HG03039 (cell line): ENCODE results near the gene TPCN2.

ENCODE experiments used
- ATAC-seq: cut with Tn5 transposase; IDR thresholded peaks from one replicate; pipeline ENCODE4 v1.9.1; 2021; ENCODE audit warnings: mild to moderate bottlenecking, moderate library complexity; ENCODE audit not compliant: unreplicated experiment

Gene TPCN2

DNA sequence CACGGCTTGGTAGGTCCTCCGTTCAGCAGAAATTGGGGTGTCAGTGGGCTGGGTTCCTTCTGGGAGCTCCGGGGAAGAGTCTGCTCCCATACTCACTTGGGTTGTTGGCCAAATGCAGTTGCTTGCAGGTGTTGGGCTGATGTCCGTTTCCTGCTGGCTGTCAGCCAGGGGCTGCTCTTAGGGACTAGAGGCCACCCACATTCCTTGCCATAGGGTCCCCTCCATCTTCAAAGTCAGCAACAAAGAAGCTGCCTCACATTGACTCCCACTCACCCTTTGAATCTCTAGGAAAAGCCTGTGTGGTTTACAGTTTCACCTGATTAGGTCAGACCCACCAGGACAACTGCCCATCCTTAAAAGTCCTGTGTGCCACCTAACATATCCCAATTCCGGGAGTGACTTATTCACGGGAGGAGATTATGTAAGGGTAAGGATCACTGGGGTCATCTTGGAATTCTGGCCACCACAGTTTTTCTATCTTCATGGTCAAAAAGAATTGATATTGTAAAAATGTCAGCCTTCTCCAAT is 43.0 kb downstream of the TPCN2 start:
- ATAC-seq: no peak

DNA sequence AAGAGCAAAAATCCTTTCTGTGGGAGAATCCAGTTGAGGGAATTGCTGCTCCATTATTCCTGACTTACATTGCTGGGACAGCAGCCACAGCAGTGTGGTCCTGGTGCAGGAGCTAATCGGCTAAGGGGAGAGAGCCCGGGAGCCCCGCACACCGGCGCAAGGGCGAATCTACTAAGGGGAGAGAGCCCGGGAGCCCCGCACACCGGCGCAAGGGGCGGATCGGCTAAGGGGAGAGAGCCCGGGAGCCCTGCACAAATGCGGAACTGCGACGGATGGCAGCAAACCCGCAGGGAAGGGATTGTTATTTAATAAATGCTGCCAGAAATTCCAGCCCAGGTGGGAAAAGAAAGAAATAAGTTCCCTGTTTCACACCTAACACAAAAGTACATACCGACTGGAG is 43.5 kb downstream of the TPCN2 start:
- ATAC-seq: no peak

DNA sequence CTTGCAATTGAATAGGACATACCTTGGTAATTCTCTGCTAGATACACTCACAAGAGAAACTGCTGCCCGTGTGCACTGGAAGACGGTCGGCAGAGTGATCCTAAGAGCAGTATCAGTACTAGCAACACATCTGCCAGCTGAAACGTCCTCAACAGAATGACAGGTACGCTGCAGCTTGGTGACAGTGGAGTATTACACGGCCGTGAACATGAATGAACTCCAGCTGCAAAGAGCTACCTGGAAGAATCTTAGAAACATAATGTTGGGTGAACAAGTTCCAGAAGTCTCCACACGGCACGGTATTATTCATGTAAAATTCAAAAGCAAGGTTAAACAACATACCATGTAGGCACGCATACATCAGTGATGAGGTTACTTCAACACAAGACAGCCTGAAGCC is 44.4 kb downstream of the TPCN2 start:
- no peak for ATAC-seq

DNA sequence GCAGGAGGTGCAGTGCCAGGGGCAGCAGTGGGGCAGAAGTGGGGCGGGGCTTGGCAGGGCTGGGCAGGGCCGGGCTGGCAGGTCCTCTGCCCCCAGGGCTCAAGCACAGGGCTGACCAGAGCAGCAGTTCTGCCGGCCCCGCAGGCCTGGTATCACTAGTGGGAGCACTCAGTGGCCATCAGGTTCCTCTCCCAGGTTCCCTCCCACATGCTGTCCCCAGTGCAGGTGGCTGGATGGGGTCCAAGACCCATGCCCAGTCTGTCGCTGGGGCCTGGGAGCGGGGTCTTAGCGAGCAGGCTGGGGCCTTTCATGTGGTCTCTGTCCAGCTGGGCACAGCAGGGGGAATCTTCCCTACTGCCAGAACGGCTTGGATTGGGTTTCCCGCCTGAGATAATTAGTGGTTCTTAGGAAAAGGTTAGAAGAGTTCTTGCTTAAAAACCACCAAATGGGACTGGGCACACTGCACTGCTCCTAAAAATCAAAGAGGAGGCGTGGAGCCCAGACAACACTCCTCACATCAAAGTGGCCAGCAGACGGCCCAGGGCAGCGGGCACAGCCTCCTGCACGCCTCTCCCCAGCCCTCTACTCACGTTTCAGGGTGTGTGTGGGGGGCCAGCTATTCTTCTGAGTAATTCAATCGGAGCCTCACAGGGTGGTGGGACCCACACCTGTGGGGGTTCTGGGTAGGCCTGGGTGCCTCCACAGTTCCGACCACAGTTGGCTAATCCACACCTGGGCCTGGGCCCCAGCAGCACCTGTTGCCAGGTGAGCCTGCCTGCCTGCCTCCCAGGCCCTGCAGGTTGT is 45.6 kb downstream of the TPCN2 start:
- no peak for ATAC-seq

DNA sequence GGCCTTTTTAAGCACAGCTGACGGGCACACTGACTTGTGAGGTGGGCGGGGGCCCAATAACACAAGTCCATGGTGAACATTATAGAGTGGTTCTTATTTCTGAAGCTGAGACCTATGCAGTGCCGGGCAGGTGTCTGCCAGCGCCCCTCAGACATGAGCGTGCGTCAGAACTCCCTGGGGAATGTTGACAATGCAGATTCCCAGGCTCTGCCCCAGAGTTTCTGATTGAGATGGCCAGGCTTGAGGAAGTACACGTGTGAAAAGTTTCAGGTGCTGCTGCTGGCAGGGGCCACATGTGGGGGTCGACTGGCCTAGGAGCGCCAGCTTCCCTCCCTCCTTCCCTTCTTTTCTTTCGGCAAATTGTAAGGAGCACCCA is 46.2 kb downstream of the TPCN2 start:
- no peak for ATAC-seq

DNA sequence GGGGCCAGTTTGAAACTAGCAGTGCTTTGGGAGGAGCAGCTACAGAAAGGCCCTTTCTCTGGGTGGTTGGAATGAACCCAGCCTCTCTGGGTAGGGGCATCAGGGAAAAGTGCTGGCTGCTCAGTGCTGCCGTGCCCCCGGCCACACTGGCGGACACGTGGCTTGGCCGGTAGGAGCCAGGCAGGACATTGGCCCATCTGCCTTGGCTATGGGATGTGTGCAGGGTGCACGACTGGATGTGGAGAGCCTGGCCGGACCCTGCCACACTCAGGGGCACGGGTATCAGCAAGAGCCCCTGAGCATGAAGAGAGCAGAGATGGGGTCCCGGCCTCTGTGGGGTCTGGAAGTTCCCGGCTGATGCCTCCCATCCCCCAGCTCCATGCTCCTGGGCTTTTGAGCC is 46.6 kb downstream of the TPCN2 start:
- no peak for ATAC-seq

DNA sequence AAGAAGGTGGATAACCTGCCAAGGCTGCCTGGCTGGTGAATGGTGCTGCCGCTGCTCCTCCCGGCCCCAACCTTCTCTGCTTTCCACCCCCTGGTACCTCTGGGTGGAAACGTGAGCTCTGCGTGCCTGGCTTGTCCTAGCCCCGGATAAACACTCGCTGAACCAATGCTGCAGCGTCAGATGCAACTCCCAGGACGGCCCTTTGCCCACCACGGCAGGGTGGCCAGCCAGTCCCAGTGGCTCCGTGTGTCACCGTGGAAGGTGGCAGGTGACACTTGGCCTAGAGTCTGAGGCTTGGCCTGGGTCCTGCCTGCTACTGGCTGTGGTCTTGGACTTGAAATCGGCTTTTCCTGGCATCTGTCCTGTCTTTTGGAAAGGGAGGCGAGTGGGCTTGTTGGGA is 47.7 kb downstream of the TPCN2 start:
- ATAC-seq: no peak

DNA sequence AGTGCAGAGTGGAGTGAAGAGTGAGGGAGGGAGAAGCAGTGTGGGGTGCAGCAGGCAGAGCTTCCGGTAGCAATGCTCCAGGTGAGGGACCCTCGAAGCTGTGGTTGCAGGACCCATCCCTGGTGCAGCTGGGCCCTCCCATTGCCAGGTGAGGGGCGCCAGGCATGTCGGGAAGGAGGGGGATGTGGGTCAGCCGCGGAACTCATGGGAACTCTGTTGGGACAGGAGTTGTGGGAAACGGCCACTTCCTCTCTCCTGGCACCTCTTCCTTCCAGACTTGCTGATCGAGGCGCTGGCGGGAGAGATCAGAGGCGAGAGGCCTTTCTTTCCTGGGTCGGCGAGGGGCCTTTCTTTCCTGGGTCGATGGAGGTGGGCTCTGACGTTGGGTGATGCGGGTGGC is 48.5 kb downstream of the TPCN2 start:
- ATAC-seq: no peak

DNA sequence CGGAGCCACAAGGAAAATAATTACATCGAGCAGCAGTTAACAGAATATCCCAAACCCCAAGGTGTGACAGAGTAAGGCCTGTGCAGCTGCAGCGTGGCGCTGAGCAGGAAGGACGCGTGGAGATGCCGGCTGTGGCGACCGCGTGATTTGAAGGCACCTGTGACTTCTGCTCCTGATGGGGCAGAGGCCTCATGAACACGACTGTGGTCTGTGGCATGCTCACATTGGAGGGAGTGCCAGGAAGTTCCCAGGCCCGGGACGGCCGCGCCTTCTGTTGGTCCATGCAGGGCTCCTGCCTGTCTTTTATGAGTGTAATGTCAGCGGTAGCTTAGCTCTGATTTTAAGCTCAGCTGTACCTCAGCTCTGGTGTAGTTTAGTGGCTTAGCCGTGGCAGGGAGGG is 50.4 kb downstream of the TPCN2 start:
- no peak for ATAC-seq

DNA sequence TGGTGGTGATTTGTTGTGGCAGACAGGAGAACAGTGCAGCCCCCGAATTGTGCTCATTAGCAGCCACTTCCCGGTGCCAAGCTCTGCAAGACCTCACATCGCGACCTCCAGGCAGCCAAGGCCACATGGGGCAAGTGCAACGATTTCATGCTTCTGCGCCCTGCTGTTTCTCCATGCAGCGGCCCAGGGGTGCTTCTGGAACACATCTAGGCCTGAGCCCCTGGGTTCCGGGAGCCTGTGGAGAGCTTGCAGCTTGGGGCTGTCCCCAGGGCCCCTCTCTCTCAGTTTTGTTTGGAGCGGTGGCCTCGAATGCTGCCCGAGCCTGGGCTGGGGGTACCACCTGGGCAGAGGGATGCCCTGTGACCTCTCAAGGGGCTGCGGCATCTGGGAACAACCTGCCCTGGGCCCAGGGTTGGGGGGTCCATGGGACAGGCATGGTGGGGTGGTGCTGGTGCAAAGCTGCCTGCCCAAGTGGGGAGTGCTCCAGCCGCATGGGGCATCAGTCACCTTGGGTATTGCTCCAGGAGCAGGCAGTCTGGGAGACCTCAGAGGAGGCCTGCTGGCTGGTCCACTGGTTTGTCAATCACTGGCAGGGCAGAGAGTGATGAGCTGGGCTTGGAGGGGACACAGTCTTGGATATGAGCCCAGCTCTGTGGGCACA is 51.9 kb downstream of the TPCN2 start:
- no peak for ATAC-seq

DNA sequence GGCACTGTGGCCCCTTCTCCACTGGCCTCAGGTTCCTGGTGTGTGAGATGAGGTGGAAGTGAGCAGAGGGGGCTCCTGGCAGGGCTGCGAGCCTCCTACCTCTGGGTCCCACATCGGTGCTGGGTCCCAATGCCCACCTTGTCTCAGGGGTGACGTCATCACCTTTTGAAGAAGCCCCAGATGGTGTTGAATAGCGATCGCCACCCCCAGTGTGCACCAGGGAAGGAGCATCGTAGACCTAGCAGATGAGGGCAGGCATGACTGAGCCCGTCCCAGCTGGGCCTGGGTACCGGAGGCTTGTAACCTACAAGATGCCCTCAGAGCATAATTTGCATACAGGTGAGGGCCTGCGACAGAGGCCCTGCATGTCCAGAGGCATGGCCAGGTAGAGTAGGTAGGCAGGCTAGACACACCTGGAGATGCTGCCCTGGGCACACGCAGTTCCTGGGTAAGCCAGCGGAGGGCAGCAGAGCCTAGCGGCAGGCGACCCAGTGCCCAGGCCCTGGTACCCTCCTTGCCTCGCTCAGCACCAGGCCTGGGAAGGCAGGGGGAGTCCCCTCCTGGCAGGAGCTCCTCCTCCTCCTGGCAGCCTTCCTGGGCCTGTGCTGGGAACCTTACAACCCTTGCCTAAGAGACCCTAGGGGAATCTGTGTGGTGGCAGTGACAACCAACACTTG is 52.5 kb downstream of the TPCN2 start:
- ATAC-seq: no peak

DNA sequence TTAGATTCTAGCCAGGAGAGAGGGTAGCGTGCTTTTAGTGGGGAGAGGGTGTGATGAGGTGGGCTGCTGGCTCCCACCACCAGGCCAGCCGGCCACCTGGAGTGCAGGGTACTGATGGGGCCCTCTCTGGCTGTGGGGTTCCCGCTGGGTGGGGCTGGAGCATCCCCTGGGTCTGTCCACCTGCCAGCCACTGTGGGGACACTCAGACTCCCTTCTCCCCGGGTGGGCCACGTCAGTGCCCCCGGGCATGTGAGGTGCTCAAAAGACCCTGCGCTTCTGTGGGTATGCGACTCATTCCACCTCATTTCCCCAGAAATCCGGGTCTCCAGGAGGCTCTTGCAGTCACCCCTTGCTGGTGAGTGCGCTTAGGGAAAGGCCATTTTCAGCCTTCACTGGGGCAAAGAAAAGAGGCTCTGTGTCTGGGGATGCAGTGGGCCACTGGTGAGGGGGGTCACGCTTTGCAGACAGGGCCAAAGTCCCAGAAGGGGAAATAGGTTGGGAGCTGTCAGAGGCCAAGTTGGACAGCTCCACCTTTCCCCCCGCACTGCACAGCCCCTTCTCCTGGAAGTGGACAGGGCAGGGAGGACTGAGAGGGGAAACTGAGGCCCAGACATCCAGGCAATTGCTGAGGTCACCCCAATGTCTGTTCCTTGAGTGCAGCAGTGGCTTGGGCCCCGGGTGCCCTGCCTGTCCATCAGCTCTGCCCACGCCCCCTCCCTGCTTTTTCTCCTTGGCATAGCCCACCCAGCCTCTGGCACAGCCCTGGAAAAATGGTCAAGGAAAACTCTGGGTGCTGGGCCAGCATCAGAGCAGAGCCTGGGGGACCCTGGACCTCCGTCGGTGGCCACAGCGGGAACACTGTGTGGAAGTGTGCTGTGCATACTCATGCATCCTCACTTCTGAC is 53.3 kb downstream of the TPCN2 start:
- no peak for ATAC-seq

DNA sequence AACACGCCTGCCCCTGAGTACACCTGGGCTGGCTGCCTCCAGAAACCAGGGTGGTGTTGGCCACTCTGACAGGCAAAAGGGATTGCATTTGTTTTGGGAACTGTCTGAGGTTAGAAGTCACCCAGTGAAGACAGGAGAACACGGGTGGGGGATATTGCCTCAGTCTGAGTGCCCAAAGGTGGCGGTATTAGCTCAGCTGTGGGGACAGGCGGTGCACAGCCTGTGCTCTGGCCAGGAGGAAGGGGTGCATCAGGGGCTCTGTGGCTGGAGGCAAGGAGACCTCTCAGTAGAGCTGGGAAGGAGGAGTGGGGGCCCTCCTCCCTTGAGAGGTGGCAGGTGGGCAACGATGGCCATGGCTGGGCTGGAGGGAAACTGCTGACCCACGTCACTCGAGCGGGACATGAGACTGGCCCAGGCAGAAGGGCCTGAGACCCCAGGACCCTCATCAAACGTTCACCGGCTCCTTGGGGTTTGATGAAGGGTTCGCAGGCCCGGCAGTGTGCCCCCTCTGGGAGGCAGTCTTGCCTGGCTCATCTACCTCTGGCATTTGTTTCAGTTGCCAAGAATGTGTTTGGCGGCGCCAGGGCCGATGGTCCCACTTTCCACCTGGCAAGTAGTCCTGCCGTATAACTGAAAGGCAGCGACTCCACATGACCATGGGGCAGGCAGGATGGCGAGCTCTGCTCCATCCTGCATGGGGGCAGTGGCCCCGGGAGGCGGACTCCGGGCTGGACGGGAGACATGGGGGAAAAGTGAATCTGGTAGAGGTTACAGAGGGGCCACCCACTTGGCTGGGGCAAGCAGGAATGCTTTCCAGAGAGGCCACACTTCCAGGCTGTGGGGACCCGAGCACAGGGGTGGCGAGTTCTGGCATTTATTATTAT is 54.2 kb downstream of the TPCN2 start:
- no peak for ATAC-seq

DNA sequence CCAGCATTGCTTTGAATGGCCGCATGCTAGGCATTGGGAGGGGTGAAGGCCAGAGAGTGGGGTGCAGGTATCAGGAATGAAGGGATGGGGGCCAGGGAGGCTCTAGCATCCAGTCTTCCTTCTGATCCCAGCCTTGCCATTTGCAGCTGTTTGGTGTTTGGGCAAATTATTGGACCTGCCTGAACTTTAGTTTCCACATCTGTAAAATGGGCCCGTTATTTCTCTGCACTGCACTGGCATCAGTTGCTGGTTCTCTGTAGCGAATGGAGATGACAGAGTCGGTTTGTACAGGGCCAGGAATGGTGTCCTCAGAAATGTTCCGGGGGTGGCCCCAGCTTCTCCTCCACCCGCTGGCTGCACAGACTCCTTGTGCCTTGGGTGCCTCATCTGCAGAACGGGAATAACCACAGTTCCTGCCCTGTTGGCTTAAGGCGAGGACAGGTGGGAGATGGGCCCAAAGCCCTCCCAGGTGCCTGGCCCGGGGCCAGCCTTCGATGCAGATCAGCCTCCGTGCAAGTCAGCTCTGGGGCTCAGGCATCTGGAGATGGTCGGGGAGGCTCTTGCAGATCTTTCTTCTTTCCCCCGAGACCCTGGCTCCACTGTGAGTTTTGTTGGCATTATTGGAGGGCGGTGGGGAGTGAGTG is 55.6 kb downstream of the TPCN2 start:
- no peak for ATAC-seq

DNA sequence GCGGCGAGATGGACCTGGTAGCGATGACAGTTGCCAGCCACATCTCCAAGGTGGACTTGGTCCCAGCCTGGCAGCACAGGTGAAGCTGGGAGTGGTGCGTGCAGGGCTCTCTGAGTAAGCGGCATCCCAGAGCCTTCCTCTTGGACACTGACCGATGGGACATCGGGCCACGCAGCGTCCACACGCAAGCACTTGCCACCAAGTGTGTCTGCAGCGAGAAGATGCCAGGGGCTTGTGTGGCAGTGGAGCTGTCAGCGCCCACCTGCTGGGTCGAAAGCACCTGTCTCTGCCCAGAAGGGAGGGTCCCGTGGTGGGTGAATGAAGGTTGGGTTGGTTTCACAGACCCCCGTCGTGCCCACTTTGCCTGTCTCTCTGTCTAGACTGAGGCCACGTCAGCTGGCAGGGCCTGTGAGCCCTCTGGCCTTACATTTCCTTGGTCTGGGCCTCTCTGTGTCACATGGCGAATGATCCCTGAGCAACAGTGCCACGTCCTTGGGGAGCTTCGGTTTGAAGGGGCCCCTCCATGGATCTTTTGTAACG is 56.2 kb downstream of the TPCN2 start:
- ATAC-seq: no peak

DNA sequence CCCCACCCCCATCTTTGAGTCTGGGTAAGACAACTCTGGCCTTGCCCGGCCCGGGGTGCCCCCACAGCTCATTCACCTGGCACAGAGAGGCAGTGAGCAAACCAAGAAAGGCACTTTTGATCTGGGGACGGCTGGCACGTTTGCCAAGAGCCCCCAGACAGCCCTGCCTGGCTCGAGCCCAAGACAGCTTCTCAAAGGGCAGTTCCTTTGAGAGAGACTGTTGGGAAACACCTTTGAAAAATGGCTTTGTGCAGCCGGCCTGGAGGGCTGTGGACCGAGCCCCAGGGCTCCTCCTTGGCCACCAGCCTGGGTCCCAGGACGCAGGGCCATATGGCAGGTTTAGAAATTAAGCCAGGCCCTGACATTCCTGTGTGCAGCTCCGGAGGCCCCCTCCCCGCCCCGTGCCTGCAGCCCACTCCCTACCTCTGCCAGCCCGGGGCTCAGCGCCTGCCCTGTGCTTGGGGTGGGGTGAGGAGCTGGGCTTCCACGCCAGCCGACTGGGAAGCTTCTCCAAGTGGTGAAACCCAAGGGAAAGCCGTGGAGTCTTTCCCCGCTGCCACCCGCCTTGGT is 56.8 kb downstream of the TPCN2 start:
- ATAC-seq: no peak

DNA sequence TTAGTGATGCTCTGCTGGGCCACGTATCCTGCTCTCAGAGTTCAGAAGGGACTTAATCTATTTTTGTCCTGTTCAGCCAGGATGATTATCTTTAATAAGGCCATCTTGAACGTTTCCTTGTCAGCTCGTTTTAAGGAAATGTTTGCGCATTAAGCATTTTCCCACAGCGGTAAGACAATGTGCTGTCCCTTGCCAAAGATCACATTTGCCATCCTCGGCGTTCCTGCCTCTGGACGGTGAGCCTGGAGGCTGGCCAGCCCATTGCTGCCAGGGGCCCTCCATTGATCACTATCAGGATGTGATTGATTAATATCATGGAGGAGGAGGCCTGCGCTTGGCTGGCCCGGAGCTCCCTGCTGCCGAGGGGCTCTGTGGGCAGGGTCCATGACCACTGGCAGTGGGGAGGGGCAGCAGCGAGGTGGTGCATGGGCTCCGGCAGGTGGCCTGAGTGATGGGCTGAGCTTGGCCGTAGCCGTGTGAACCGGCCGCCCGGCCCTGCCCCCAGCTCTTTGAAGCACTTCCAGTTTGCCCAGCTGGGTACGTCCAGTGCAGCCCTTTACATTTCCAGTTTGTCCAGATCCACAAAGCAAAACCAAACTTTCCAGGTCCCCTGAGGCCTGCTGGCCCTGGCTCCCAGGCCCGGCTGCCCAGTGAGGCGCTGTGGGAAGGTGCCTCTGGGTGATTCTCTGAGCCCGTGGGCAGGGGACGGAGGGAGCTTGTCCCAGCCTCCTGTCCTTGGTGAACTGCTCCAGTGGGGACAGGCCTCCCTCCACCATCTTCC is 57.5 kb downstream of the TPCN2 start:
- ATAC-seq: no peak

DNA sequence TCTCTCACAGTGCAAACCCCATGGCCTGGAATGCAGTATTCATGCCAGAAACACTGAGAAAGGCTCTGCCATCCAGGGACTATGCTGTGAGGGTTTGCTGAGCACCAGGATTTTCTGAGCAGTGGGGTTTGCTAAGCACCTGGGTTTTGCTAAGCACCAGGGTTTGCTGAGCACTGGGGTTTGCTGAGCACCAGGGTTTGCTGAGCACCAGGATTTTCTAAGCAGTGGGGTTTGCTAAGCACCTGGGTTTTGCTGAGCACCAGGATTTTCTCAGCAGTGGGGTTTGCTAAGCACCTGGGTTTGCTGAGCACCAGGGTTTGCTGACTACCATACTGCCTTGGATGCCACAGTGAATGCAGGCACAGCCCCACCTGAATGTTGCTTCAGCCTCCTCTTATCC is 58.7 kb downstream of the TPCN2 start:
- ATAC-seq: no peak
